ENCODE results near the gene GPM6B. TPM values are rescaled to one million over a fixed set of nuclear protein-coding genes. Genes with fewer than 3 reads are reported as not detected.
"Not testable (repeated sequence)": the region's sequence is repeated elsewhere in the genome, so short reads cannot be mapped to it uniquely, and the experiment has no call there.

Gene GPM6B
- total and polyA plus RNA-seq, 2 of the 4 experiments (the other 2 are of a cell fraction), result 4.2 to 5.9 TPM

GRCh38 chrX:13732246-13733067, 84.4 kb downstream of the GPM6B start:
- Histone ChIP-seq H4K91ac (ENCODE audit: insufficient read depth, low read depth, low read length) (no peak overlapping the region), H3K9me3 (ENCODE audit: control insufficient read depth, insufficient read depth, low read length) (no peaks in the 10 kb centered on the region), H2AFZ (replicated peaks; ENCODE audit: low read length, poor library complexity) (no peak overlapping the region), H3K9me1 (ENCODE audit: insufficient read depth, low read length) (no peaks in the 10 kb centered on the region; the same call in 1 of the 2 replicates), H4K20me1 (ENCODE audit: insufficient read depth, low read length) (no peaks in the 10 kb centered on the region), H2AK9ac (replicated peaks; ENCODE audit: low read depth, low read length, poor library complexity) (no peak overlapping the region), H3K14ac (replicated peaks; ENCODE audit: low read depth, low read length) (no peak overlapping the region), H3K4me3 (ENCODE audit: insufficient read depth, low read depth, low read length) (no peak overlapping the region), H3K23ac (ENCODE audit: low read depth, low read length) (no peak overlapping the region), H2AK5ac (ENCODE audit: low read depth, low read length) (no peak overlapping the region), H3K79me1 (ENCODE audit: low read depth in 1 of 2, low read length in 2 of 2) (peaks cover 16 to 38% of the 10 kb centered on the region in 2 experiments), H3K36me3 (ENCODE audit: control insufficient read depth, insufficient read depth, low read length) (peaks cover 5% of the 10 kb centered on the region), H2BK20ac (ENCODE audit: low read depth, low read length) (no peak overlapping the region), H2BK5ac (ENCODE audit: low read depth, low read length, poor library complexity, severe bottlenecking) (no peak overlapping the region), H4K5ac (ENCODE audit: low read depth, low read length) (no peak overlapping the region), H3K27me3 (ENCODE audit: control insufficient read depth, insufficient read depth, low read length) (no peaks in the 10 kb centered on the region), H3K4me2 (ENCODE audit: low read depth, low read length) (peak overlapping the region; percentile 23; the same call in 1 of the 2 replicates), H4K8ac (ENCODE audit: low read depth in 2 of 2, low read length in 2 of 2) (no peak overlapping the region), H3K27ac (ENCODE audit: insufficient read depth, low read length) (no peak overlapping the region), H3K18ac (ENCODE audit: low read depth, low read length) (no peak overlapping the region), H2BK15ac (ENCODE audit: low read depth, low read length) (no peak overlapping the region), H2BK120ac (ENCODE audit: low read depth, low read length) (no peak overlapping the region), H3K4me1 (ENCODE audit: control insufficient read depth, insufficient read depth, low read length) (no peaks in the 10 kb centered on the region), H3K9ac (ENCODE audit: low read depth, low read length) (no peak overlapping the region), H3K4ac (ENCODE audit: low read depth, low read length) (no peak overlapping the region), H3K56ac (ENCODE audit: extremely low read depth, insufficient read depth, low read length) (no peak overlapping the region)
- ATAC-seq (ENCODE audit: low read depth) (no peak), DNase-seq (no peak)
- dilution Hi-C loops (cut with HindIII; ENCODE audit: low sequenced_read_pairs, unreplicated experiment), result no loop called here
- intact Hi-C loops (cut with micrococcal nuclease), result loop anchor here (5.0 kb wide), 2 partner anchors 40 to 225 kb away; no protein-coding TSS in a partner anchor
- no TSS peak for BruUV-seq (replicated peaks)
- WGBS, 2 experiments (ENCODE audit: extremely low coverage in 2 of 2, insufficient read length in 1 of 2), result 91% methylated on average over 2 of the region's 7 CpGs; no CpG with 5 or more reads in 1 of the 2 experiments
- in situ Hi-C loops (cut with MboI; ENCODE audit: low sequenced_read_pairs), result loop anchor here (25.0 kb wide), 1 partner anchor 770 kb away; no protein-coding TSS in a partner anchor
- no peak for TF ChIP-seq CEBPB (IDR thresholded peaks at IDR 0.05; ENCODE audit: low read depth, low read length)
- no peak for TF ChIP-seq FOS (IDR thresholded peaks at IDR 0.05; ENCODE audit: low read depth, low read length)
- no peak for TF ChIP-seq RCOR1 (IDR thresholded peaks at IDR 0.05; ENCODE audit: insufficient replicate concordance, low read length)
- TF ChIP-seq USF2 (IDR thresholded peaks at IDR 0.05; ENCODE audit: low read depth, low read length), result no peak
- TF ChIP-seq POLR2A (IDR thresholded peaks at IDR 0.05; ENCODE audit: low read depth, low read length), result no peak
- no peak for TF ChIP-seq MAFK (IDR thresholded peaks at IDR 0.05; ENCODE audit: low read depth, low read length)
- CTCF ChIA-PET, result no interaction called here
- POLR2A ChIA-PET (ENCODE audit: unreplicated experiment), result no interaction called here

- H2AK5ac ChIP-seq (ENCODE audit: low read depth, low read length); H2BK20ac ChIP-seq (ENCODE audit: low read depth, low read length); H3K36me3 ChIP-seq (ENCODE audit: control insufficient read depth, insufficient read depth, low read length); H3K56ac ChIP-seq (ENCODE audit: extremely low read depth, insufficient read depth, low read length); dilution Hi-C loops (cut with HindIII; ENCODE audit: low sequenced_read_pairs, unreplicated experiment); H3K4ac ChIP-seq (ENCODE audit: low read depth, low read length); H4K5ac ChIP-seq (ENCODE audit: low read depth, low read length); H3K4me1 ChIP-seq (ENCODE audit: control insufficient read depth, insufficient read depth, low read length); H4K20me1 ChIP-seq (ENCODE audit: insufficient read depth, low read length); H3K18ac ChIP-seq (ENCODE audit: low read depth, low read length); H2BK120ac ChIP-seq (ENCODE audit: low read depth, low read length); H4K91ac ChIP-seq (ENCODE audit: insufficient read depth, low read depth, low read length); H2AFZ ChIP-seq (replicated peaks; ENCODE audit: low read length, poor library complexity); H4K8ac ChIP-seq (ENCODE audit: low read depth in 2 of 2, low read length in 2 of 2); BruUV-seq (replicated peaks); H3K4me3 ChIP-seq (ENCODE audit: insufficient read depth, low read depth, low read length); H3K14ac ChIP-seq (replicated peaks; ENCODE audit: low read depth, low read length); H2BK15ac ChIP-seq (ENCODE audit: low read depth, low read length); H3K23ac ChIP-seq (ENCODE audit: low read depth, low read length); H3K27ac ChIP-seq (ENCODE audit: insufficient read depth, low read length); H3K9me3 ChIP-seq (ENCODE audit: control insufficient read depth, insufficient read depth, low read length); H3K9me1 ChIP-seq (ENCODE audit: insufficient read depth, low read length); H2BK5ac ChIP-seq (ENCODE audit: low read depth, low read length, poor library complexity, severe bottlenecking); H3K4me2 ChIP-seq (ENCODE audit: low read depth, low read length); H3K9ac ChIP-seq (ENCODE audit: low read depth, low read length); H2AK9ac ChIP-seq (replicated peaks; ENCODE audit: low read depth, low read length, poor library complexity); H3K27me3 ChIP-seq (ENCODE audit: control insufficient read depth, insufficient read depth, low read length); CTCF ChIA-PET; DNase-seq; POLR2A ChIA-PET (ENCODE audit: unreplicated experiment); ATAC-seq (ENCODE audit: low read depth): not testable (repeated sequence)
- WGBS, 2 experiments (ENCODE audit: extremely low coverage in 2 of 2, insufficient read length in 1 of 2), result no CpG with 5 or more reads among the region's 1 CpG
- in situ Hi-C loops (cut with MboI; ENCODE audit: low sequenced_read_pairs), result loop anchor here (25.0 kb wide), 1 partner anchor 768 kb away; no protein-coding TSS in a partner anchor
- H3K79me1 ChIP-seq (ENCODE audit: low read depth in 1 of 2, low read length in 2 of 2), result peaks cover 12 to 36% of the 10 kb centered on the region in 2 experiments
- intact Hi-C loops (cut with micrococcal nuclease), result loop anchor here (5.0 kb wide), 2 partner anchors 38 to 223 kb away; no protein-coding TSS in a partner anchor
Observed at GRCh38 chrX:13730523-13730922, 86.4 kb downstream of the GPM6B start.

Measured in IMR-90 (cell line).